CD14-positive monocyte (primary cell): ENCODE data around the gene ITGB8. TPM values are rescaled to one million over a fixed set of nuclear protein-coding genes. Genes with fewer than 3 reads are reported as not detected.

Source experiments
- DNase-seq, 3 donors: peaks; one replicate each; pipeline ENCODE4 v3.0.0-alpha.2; 2011 to 2022
- H2AFZ ChIP-seq: 2 replicates; pipeline ENCODE4 v1.6.0; 2012; ENCODE audit warnings: mild to moderate bottlenecking, low read depth, low read length, inconsistent platforms; ENCODE audit not compliant: insufficient read depth, poor library complexity, severe bottlenecking
- H3K27ac ChIP-seq, 2 donors: 1 replicate in 1 of 2; 2 replicates in 1 of 2; pipeline ENCODE4 v1.5.1; 2012 to 2013; ENCODE audit warnings: low read length in 2 of 2, control low read depth in 1 of 2, inconsistent platforms in 1 of 2, low read depth in 1 of 2, mild to moderate bottlenecking in 1 of 2
- H3K27me3 ChIP-seq, 2 donors: one replicate each; pipeline versions ENCODE4 v1.6.0 to v1.6.1; 2011 to 2013; ENCODE audit warnings: low read length in 2 of 2; ENCODE audit not compliant: control insufficient read depth in 2 of 2, insufficient read depth in 2 of 2
- H3K36me3 ChIP-seq, 2 donors: replicated peaks in 1 of 2; 1 replicate in 1 of 2; 2 replicates in 1 of 2; pipeline versions ENCODE4 v1.5.1 to v1.6.1; 2012 to 2013; ENCODE audit warnings: low read length in 2 of 2, control low read depth in 1 of 2, inconsistent platforms in 1 of 2, mild to moderate bottlenecking in 1 of 2; ENCODE audit not compliant: insufficient read depth in 2 of 2, control insufficient read depth in 1 of 2
- H3K4me1 ChIP-seq, 2 donors: 1 replicate in 1 of 2; 2 replicates in 1 of 2; pipeline versions ENCODE4 v1.5.1 to v1.6.1; 2012 to 2013; ENCODE audit warnings: low read length in 2 of 2, control low read depth in 1 of 2, inconsistent platforms in 1 of 2, mild to moderate bottlenecking in 1 of 2, moderate library complexity in 1 of 2; ENCODE audit not compliant: insufficient read depth in 2 of 2, control insufficient read depth in 1 of 2
- H3K4me2 ChIP-seq: replicated peaks from 2 replicates; pipeline ENCODE3; 2012; ENCODE audit warnings: low read length, moderate library complexity, mild to moderate bottlenecking; ENCODE audit not compliant: poor library complexity, severe bottlenecking; ENCODE audit errors: extremely low read depth
- H3K4me3 ChIP-seq, 3 experiments: fragments of 200-600 bp in 1 of 3; sonication (generic) in 1 of 3; replicated peaks in 1 of 3; 1 replicate in 2 of 3; 2 replicates in 1 of 3; pipeline ENCODE4 v1.5.1; 2011 to 2013; ENCODE audit warnings: low read length in 3 of 3, mild to moderate bottlenecking in 3 of 3, control low read depth in 2 of 3, low read depth in 2 of 3, inconsistent platforms in 1 of 3, moderate library complexity in 1 of 3
- H3K79me2 ChIP-seq: 2 replicates; pipeline ENCODE4 v1.6.0; 2012; ENCODE audit warnings: mild to moderate bottlenecking, control low read depth, inconsistent platforms, low read length, moderate library complexity; ENCODE audit not compliant: insufficient read depth
- H3K9ac ChIP-seq: 2 replicates; pipeline ENCODE4 v1.6.0; 2017; ENCODE audit warnings: low read length, mild to moderate bottlenecking; ENCODE audit not compliant: insufficient read depth, poor library complexity, severe bottlenecking
- H3K9me3 ChIP-seq, 2 donors: replicated peaks in 1 of 2; 1 replicate in 1 of 2; 2 replicates in 1 of 2; pipeline versions ENCODE4 v1.5.1 to v1.6.1; 2012 to 2013; ENCODE audit warnings: low read length in 2 of 2, control low read depth in 1 of 2; ENCODE audit not compliant: control insufficient read depth in 1 of 2, insufficient read depth in 1 of 2
- H4K20me1 ChIP-seq: 2 replicates; pipeline ENCODE4 v1.6.0; 2012; ENCODE audit warnings: mild to moderate bottlenecking, low read length, control low read depth, moderate library complexity; ENCODE audit not compliant: insufficient read depth
- H3K27ac Mint-ChIP-seq, 7 donors: one replicate each; pipeline ENCODE4 v1.8.0; 2020; ENCODE audit warnings: mild to moderate bottlenecking in 7 of 7, mixed read lengths in 7 of 7, moderate library complexity in 6 of 7, inconsistent platforms in 2 of 7
- H3K27me3 Mint-ChIP-seq, 3 donors: one replicate each; pipeline ENCODE4 v1.8.0; 2021 to 2022; ENCODE audit warnings: low read depth in 3 of 3, mild to moderate bottlenecking in 3 of 3, mixed read lengths in 3 of 3, moderate library complexity in 3 of 3, inconsistent platforms in 1 of 3
- H3K36me3 Mint-ChIP-seq, 2 donors: one replicate each; pipeline ENCODE4 v1.8.0; 2020; ENCODE audit warnings: mixed read lengths in 2 of 2, inconsistent platforms in 1 of 2, mild to moderate bottlenecking in 1 of 2
- H3K4me1 Mint-ChIP-seq: one replicate; pipeline ENCODE4 v1.8.0; 2020; ENCODE audit warnings: mild to moderate bottlenecking, mixed read lengths
- H3K4me3 Mint-ChIP-seq, 2 donors: one replicate each; pipeline ENCODE4 v1.8.0; 2020; ENCODE audit warnings: mild to moderate bottlenecking in 2 of 2, mixed read lengths in 2 of 2, moderate library complexity in 1 of 2
- H3K9me3 Mint-ChIP-seq, 7 donors: one replicate each; pipeline ENCODE4 v1.8.0; 2020 to 2022; ENCODE audit warnings: mixed read lengths in 7 of 7, mild to moderate bottlenecking in 6 of 7, moderate library complexity in 6 of 7, inconsistent platforms in 2 of 7
- WGBS: methylation state at CpG from one replicate; pipeline ENCODE4 v1.1.5; 2013; ENCODE audit warnings: missing lambda C conversion rate; ENCODE audit not compliant: insufficient coverage; 5-methylcytosine and 5-hydroxymethylcytosine counted together
- intact Hi-C, 2 donors: fragments of 100-400 bp; cut with micrococcal nuclease; formaldehyde crosslinking; loops; one replicate each; pipeline versions ENCODE4 v1.15.0 to v1.15.1; 2023
- polyA plus RNA-seq, 3 donors: library from polyadenylated mRNA; depleted of rRNA in 1 of 3; unstranded in 2 of 3; stranded (reverse) in 1 of 3; fragments of 300-500 nt in 2 of 3; fragments of >200 nt in 1 of 3; fragmentation: Illumina TruSeq in 2 of 3; gene quantifications; 1 replicate in 2 of 3; 2 replicates in 1 of 3; pipeline ENCODE4 v1.2.3, GENCODE V29; 2012 to 2021
- TF ChIP-seq, protein P1 (sequence below): fragments of 200-600 bp; IDR thresholded peaks from one replicate; pipeline ENCODE4 v1.8.0; 2022; ENCODE audit warnings: antibody characterized with exemption, mild to moderate bottlenecking

Gene ITGB8
- polyA plus RNA-seq, 3 donors, result 0.01 to 0.28 (median 0.19) TPM

DNA sequence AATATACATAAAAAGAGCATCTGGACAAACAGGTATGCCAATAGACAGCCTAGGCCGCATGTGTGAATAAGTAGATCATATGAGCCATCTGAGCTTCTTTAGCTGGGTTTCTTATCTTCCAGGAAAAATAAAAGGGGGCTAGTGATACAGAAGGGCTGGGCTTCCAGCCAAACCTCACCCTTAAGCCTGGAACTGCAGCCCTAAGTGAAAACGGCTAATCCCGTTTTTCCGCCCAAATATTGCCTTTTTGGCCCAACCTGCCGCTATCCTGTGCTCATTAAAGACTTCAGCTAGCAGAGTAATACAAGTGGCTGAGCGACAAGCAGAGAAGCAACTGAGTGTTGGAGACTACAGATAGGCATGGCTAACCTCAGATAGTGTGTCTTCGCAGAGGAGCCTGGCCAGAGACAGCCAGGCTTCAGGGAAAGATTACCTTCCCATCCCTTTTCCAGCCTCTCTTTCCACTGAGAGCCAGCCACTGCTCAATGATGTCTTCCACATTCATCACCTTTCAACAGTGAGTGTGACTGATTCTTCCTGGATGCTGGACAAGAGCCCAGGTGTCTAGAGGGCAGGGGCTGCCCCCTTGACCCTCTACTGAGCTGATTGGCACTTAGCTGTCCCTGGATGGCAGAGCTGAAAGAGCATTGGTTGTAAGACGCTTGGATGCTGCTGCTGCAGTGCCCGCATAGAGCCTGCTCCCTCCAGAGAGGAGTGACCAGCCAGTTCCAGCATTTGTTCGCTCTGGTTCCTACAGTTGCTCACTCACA lies 108.9 kb downstream of the ITGB8 start:
- Histone ChIP-seq H3K79me2 (no peaks in the 10 kb centered on the region), H3K4me3 (no peak overlapping the region), H3K36me3 (no peaks in the 10 kb centered on the region), H4K20me1 (no peaks in the 10 kb centered on the region), H3K27ac (peak overlapping the region in 1 of 2 donors; percentile 69), H3K9ac (no peak overlapping the region), H3K4me2 (no peak overlapping the region), H3K9me3 (no peaks in the 10 kb centered on the region), H2AFZ (no peak overlapping the region), H3K27me3 (no peaks in the 10 kb centered on the region), H3K4me1 (peaks cover 23 to 24% of the 10 kb centered on the region in 2 donors)
- TF ChIP-seq, protein P1, sequence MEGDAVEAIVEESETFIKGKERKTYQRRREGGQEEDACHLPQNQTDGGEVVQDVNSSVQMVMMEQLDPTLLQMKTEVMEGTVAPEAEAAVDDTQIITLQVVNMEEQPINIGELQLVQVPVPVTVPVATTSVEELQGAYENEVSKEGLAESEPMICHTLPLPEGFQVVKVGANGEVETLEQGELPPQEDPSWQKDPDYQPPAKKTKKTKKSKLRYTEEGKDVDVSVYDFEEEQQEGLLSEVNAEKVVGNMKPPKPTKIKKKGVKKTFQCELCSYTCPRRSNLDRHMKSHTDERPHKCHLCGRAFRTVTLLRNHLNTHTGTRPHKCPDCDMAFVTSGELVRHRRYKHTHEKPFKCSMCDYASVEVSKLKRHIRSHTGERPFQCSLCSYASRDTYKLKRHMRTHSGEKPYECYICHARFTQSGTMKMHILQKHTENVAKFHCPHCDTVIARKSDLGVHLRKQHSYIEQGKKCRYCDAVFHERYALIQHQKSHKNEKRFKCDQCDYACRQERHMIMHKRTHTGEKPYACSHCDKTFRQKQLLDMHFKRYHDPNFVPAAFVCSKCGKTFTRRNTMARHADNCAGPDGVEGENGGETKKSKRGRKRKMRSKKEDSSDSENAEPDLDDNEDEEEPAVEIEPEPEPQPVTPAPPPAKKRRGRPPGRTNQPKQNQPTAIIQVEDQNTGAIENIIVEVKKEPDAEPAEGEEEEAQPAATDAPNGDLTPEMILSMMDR, result no peak
- peaks cover 0 to 5% (median 0%) of the 10 kb centered on the region in 3 donors for H3K27me3 Mint-ChIP-seq
- H3K4me3 Mint-ChIP-seq, result no peak overlapping the region
- peaks cover 3 to 9% (median 6%) of the 10 kb centered on the region in 7 donors for H3K9me3 Mint-ChIP-seq
- peaks cover 2% of the 10 kb centered on the region in 2 donors for H3K36me3 Mint-ChIP-seq
- H3K4me1 Mint-ChIP-seq, result peaks cover 41% of the 10 kb centered on the region
- WGBS, result 90% methylated on average over 8 of the region's 10 CpGs
- DNase-seq, result no peak
- peak overlapping the region in 3 of 7 donors; percentile 21 to 79 (median 62) for H3K27ac Mint-ChIP-seq
- intact Hi-C loops, result no loop called here

DNA sequence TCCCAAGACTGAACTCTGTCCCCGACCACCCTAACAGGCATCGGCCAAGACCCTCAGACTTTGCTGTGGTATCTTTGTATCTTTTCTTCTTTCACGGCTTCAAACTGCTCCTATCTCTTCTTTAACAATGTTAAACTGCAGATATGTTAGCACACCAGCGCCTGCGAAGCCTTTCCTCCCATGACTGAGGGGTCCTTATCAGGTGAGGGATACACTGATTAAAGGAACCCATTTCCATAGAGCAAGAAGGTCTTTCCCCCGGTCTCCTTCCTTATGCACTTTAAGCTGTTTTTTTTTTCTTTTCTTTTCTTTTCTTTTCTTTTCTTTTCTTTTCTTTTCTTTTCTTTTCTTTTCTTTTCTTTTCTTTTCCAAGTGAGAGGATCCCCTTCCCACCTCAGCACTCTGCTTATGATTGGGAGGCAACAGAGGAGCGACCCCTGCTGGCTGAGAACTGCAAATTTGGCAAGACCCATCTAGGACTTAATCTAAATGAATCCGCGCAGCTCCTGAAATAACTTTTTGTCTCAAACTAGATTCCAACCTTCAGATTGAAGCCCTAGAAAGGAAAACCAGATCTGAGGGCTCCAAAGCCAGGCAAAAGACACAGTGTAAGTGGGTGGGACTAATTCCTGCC lies 109.9 kb downstream of the ITGB8 start:
- Histone ChIP-seq H3K4me3 (no peak overlapping the region), H4K20me1 (no peaks in the 10 kb centered on the region), H3K9me3 (peaks cover 0 to 3% of the 10 kb centered on the region in 2 donors), H3K9ac (no peak overlapping the region), H3K4me1 (peaks cover 23 to 24% of the 10 kb centered on the region in 2 donors), H2AFZ (no peak overlapping the region), H3K4me2 (no peak overlapping the region), H3K27me3 (no peaks in the 10 kb centered on the region), H3K27ac (no peak overlapping the region), H3K36me3 (no peaks in the 10 kb centered on the region), H3K79me2 (no peaks in the 10 kb centered on the region)
- Mint-ChIP-seq H3K4me3 (no peak overlapping the region), H3K27ac (no peak overlapping the region), H3K9me3 (peaks cover 6 to 15% (median 11%) of the 10 kb centered on the region in 7 donors), H3K27me3 (peaks cover 0 to 5% (median 2%) of the 10 kb centered on the region in 3 donors), H3K4me1 (peaks cover 41% of the 10 kb centered on the region), H3K36me3 (peaks cover 2 to 7% of the 10 kb centered on the region in 2 donors)
- 78% methylated on average over 3 of the region's 9 CpGs for WGBS
- peak in 1 of 3 donors; percentile 50 for DNase-seq
- intact Hi-C loops, result no loop called here
- TF ChIP-seq, protein P1, result peak; percentile 55
